MCF 10A (cell line): ENCODE measurements around the gene ITGAV. TPM values are rescaled to one million over a fixed set of nuclear protein-coding genes. Genes with fewer than 3 reads are reported as not detected.
A peak's percentile ranks its signal among the peaks of the same experiment; 100 is the strongest.

Experiments
- Bru-seq: library from RNA; stranded (reverse); fragments of 400-500 nt; gene quantifications from one replicate; lab custom pipeline; 2021; lab: Mats Ljungman, UMichigan
- BruChase-seq, 2 experiments: library from RNA; stranded (reverse); fragments of 400-500 nt; gene quantifications; one replicate each; lab custom pipeline; 2021; lab: Mats Ljungman, UMichigan
- BruUV-seq: library from RNA; stranded (reverse); fragments of 400-500 nt; replicated peaks from 2 replicates; lab custom pipeline; 2021; lab: Mats Ljungman, UMichigan
- CTCF ChIA-PET: fragments of 300-600 bp; sonication (Branson Sonifier 250); formaldehyde crosslinking; extraction: SDS; loops from one replicate; lab custom pipeline; 2021; ENCODE audit warnings: antibody characterized with exemption, inconsistent platforms; lab: Yijun Ruan, JAX
- POLR2A ChIA-PET: fragments of 300-600, 350-650 bp; sonication (Branson Sonifier 250); formaldehyde crosslinking; extraction: SDS; loops from one replicate; lab custom pipeline; 2020; ENCODE audit warnings: antibody characterized with exemption, inconsistent platforms; lab: Yijun Ruan, JAX
- DNase-seq: peaks from one replicate; pipeline ENCODE4 v3.0.0-alpha.2; 2018; ENCODE audit not compliant: unreplicated experiment
- H3K27ac Mint-ChIP-seq: one replicate; pipeline ENCODE4 v1.8.0; 2022; ENCODE audit warnings: mild to moderate bottlenecking, low read depth, mixed read lengths; ENCODE audit not compliant: unreplicated experiment
- H3K27me3 Mint-ChIP-seq: one replicate; pipeline ENCODE4 v1.8.0; 2022; ENCODE audit warnings: mixed read lengths; ENCODE audit not compliant: insufficient read depth, unreplicated experiment
- H3K36me3 Mint-ChIP-seq: one replicate; pipeline ENCODE4 v1.8.0; 2022; ENCODE audit warnings: mild to moderate bottlenecking, moderate library complexity, mixed read lengths; ENCODE audit not compliant: insufficient read depth, unreplicated experiment
- H3K4me1 Mint-ChIP-seq: one replicate; pipeline ENCODE4 v1.8.0; 2022; ENCODE audit warnings: mixed read lengths; ENCODE audit not compliant: insufficient read depth, unreplicated experiment
- H3K4me3 Mint-ChIP-seq: one replicate; pipeline ENCODE4 v1.8.0; 2022; ENCODE audit warnings: mild to moderate bottlenecking, moderate library complexity, mixed read lengths; ENCODE audit not compliant: unreplicated experiment
- H3K9me3 Mint-ChIP-seq: one replicate; pipeline ENCODE4 v1.8.0; 2022; ENCODE audit warnings: mixed read lengths; ENCODE audit not compliant: unreplicated experiment
- intact Hi-C: fragments of 100-400 bp; cut with micrococcal nuclease; formaldehyde crosslinking; loops from 2 replicates; pipeline ENCODE4 v1.14.1; 2022
- long read RNA-seq: library from polyadenylated mRNA; stranded (forward); transcript quantifications from one replicate; pipeline ENCODE4 v2.0.0, GENCODE V29; 2022
- total RNA-seq: library from RNA; stranded (reverse); gene quantifications from 2 replicates; pipeline ENCODE4 v1.2.3, GENCODE V29; 2022
- TF ChIP-seq, protein P1 (sequence below): fragments of 200-600 bp; IDR thresholded peaks from one replicate; pipeline ENCODE4 v1.8.0; 2022; ENCODE audit warnings: antibody characterized with exemption, mild to moderate bottlenecking; ENCODE audit not compliant: unreplicated experiment

Gene ITGAV
- 56.1 TPM in 2 replicates for total RNA-seq
- Bru-seq, nascent RNA, result percentile 74 among the genes with signal in this experiment
- BruChase-seq, experiment 1, labeled RNA remaining after a 6-hour chase, result percentile 82 among the genes with signal in this experiment
- percentile 77 among the genes with signal in this experiment for BruChase-seq, experiment 2, labeled RNA remaining after a 2-hour chase
- long read RNA-seq, full-length matches to known transcripts, result 87 of 114 reads
- long read RNA-seq, partial matches to known transcripts, result 9 of 114 reads
- long read RNA-seq, other reads (novel, unspliced or antisense), result 18 of 114 reads

DNA sequence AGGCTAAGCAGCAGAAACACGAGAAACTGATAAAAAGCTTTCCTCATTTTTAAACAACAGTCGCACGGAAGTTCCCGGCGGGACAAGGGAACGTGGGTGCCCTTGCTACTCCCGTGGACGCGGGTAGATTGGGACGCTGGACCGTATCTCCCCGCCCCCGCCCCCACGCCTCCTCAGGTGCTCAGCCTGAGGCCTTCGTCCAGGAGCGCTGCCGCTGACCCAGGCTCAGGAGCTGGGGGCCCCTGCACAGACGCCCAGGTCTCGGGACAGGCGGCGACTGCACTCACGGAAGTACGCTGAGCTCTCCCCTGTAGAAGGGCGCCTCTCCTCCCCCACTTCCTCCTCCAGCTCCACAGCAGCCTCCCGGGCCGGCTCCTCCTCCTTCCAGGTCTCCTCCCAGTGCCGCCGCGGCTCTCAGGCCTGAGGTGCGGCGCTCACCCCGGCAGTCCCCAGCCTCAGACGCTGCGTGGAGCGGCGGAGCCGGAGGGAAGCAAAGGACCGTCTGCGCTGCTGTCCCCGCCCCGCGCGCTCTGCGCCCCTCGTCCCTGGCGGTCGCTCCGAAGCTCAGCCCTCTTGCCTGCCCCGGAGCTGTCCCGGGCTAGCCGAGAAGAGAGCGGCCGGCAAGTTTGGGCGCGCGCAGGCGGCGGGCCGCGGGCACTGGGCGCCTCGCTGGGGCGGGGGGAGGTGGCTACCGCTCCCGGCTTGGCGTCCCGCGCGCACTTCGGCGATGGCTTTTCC, at the start of gene ITGAV:
Gene ITGAV (plus strand): TSS at position 445 of the 738 bp plus-strand sequence. CDS start 283 bp downstream, at position 728.
- H3K27ac Mint-ChIP-seq, result peak within 1 kb of the TSS; percentile 60
- DNase-seq, result peak; percentile 95
- POLR2A ChIA-PET, result interaction anchor here (0.7 to 3.7 kb wide), 27 partner anchors 9 to 241 kb away, joined by 3 to 59 read pairs (median 5); partner anchors contain the start of gene ZC3H15
- peak within 1 kb of the TSS; percentile 76 for H3K4me3 Mint-ChIP-seq
- TF ChIP-seq, protein P1, sequence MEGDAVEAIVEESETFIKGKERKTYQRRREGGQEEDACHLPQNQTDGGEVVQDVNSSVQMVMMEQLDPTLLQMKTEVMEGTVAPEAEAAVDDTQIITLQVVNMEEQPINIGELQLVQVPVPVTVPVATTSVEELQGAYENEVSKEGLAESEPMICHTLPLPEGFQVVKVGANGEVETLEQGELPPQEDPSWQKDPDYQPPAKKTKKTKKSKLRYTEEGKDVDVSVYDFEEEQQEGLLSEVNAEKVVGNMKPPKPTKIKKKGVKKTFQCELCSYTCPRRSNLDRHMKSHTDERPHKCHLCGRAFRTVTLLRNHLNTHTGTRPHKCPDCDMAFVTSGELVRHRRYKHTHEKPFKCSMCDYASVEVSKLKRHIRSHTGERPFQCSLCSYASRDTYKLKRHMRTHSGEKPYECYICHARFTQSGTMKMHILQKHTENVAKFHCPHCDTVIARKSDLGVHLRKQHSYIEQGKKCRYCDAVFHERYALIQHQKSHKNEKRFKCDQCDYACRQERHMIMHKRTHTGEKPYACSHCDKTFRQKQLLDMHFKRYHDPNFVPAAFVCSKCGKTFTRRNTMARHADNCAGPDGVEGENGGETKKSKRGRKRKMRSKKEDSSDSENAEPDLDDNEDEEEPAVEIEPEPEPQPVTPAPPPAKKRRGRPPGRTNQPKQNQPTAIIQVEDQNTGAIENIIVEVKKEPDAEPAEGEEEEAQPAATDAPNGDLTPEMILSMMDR, result no peak
- no peaks in the 10 kb centered on the region for H3K36me3 Mint-ChIP-seq
- H3K4me1 Mint-ChIP-seq, result peaks cover 20% of the 10 kb centered on the region
- CTCF ChIA-PET, result interaction anchor here (0.6 to 2.4 kb wide), 9 partner anchors 14 to 86 kb away, joined by 4 to 16 read pairs (median 5); no protein-coding TSS in a partner anchor
- BruUV-seq, result no TSS peak
- intact Hi-C loops, result loop anchor here (1.0 to 5.0 kb wide), 4 partner anchors 45 to 87 kb away; no protein-coding TSS in a partner anchor
- no peaks in the 10 kb centered on the region for H3K27me3 Mint-ChIP-seq
- no peaks in the 10 kb centered on the region for H3K9me3 Mint-ChIP-seq

DNA sequence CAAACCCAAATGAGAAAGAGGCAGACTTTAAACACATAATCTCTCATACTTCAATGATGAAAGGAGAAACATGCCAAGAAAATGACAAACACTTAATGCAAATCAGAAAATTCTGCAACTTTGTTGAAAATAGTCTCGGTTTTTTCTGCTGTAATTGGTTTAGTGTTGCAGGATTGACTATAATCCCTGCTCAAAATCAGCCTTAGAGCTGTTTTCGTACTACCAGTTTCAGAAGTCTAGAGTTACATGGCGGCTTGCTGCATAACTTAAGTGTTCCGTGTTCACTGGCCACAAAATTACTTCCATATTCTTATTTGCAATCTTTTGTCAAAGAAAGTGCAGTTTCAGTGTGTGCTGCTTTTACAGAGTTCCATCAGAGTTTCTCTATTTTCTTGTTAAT, 48.9 kb upstream of the ITGAV start:
- intact Hi-C loops, result loop anchor here (5.0 kb wide), 1 partner anchor 36 kb away; no protein-coding TSS in a partner anchor
- no peaks in the 10 kb centered on the region for H3K9me3 Mint-ChIP-seq
- CTCF ChIA-PET, result interaction anchor here (0.6 to 1.5 kb wide), 4 partner anchors 30 to 101 kb away, joined by 3 to 5 read pairs (median 5); no protein-coding TSS in a partner anchor

DNA sequence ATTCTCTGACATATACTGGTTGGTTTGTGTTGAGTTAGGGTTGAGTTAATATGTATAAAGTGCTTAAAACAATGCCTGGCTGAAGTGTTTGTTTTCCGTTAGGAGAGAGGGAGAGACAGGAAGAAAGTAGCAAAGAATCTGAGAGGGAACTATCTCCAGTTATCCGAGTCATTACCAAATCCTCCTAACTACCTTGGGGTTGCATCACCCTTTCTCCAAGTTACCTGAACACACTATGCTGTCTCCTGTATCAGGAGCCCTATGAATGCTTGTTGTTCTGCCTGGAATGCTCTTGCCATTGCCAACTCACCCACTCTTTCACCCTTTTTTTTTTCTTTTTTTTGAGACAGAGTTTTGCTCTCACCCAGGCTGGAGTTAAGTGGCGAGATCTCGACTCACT, 47.9 kb upstream of the ITGAV start:
- H3K27ac Mint-ChIP-seq, result no peak overlapping the region
- no peaks in the 10 kb centered on the region for H3K4me1 Mint-ChIP-seq
- no peaks in the 10 kb centered on the region for H3K36me3 Mint-ChIP-seq
- intact Hi-C loops, result loop anchor here (5.0 kb wide), 1 partner anchor 35 kb away; no protein-coding TSS in a partner anchor
- no peak overlapping the region for H3K4me3 Mint-ChIP-seq
- no peaks in the 10 kb centered on the region for H3K27me3 Mint-ChIP-seq
- TF ChIP-seq, protein P1, result no peak
- peak; percentile 18 for DNase-seq
- BruUV-seq, result no TSS peak
- no peaks in the 10 kb centered on the region for H3K9me3 Mint-ChIP-seq
- POLR2A ChIA-PET, result interaction anchor here (0.6 to 2.0 kb wide), 4 partner anchors 29 to 613 kb away, joined by 3 to 6 read pairs (median 3); partner anchors contain the start of gene ITGAV
- CTCF ChIA-PET, result interaction anchor here (0.6 to 1.0 kb wide), 3 partner anchors 29 to 1316 kb away, joined by 3 to 5 read pairs (median 3); no protein-coding TSS in a partner anchor

More for the DNA sequence above, 48.9 kb upstream of the ITGAV start:
- H3K4me3 Mint-ChIP-seq, result no peak overlapping the region
- POLR2A ChIA-PET, result interaction anchor here (1.7 to 2.0 kb wide), 2 partner anchors 35 to 49 kb away, joined by 3 to 6 read pairs; partner anchors contain the start of gene ITGAV
- H3K4me1 Mint-ChIP-seq, result no peaks in the 10 kb centered on the region
- TF ChIP-seq, protein P1, result no peak
- no peak for DNase-seq
- no peaks in the 10 kb centered on the region for H3K27me3 Mint-ChIP-seq
- no peaks in the 10 kb centered on the region for H3K36me3 Mint-ChIP-seq
- no TSS peak for BruUV-seq
- no peak overlapping the region for H3K27ac Mint-ChIP-seq
